ENCODE results near the gene GALNT8.

GALNT8 gene

DNA sequence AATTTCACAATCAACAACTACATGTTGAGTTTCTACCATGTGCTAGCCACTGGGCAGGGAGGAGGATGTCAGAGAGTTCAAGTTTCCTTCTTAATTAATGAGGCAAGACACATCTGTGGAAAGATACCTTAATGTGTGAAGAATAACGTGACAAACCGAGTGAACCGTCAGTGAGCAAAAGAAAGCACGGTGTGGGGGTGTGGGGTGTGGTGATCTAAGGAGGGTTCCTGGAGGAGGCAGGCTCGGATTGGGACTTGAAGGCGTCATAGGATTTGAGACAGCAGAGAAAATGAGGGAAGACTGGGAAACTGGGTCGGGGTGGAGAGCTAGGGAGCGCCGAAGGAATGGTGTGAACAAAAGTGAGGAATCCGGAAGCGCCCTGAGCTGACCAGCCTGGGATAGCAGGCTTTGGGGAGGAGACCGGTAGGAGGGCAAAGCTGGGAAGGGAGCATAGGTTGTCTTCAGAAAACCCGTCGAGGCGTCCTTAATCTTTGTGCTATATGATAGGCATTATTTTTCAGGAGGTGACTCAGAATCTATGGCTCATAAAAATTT lies 22.3 kb downstream of the GALNT8 start:
- TF ChIP-seq, protein P1, sequence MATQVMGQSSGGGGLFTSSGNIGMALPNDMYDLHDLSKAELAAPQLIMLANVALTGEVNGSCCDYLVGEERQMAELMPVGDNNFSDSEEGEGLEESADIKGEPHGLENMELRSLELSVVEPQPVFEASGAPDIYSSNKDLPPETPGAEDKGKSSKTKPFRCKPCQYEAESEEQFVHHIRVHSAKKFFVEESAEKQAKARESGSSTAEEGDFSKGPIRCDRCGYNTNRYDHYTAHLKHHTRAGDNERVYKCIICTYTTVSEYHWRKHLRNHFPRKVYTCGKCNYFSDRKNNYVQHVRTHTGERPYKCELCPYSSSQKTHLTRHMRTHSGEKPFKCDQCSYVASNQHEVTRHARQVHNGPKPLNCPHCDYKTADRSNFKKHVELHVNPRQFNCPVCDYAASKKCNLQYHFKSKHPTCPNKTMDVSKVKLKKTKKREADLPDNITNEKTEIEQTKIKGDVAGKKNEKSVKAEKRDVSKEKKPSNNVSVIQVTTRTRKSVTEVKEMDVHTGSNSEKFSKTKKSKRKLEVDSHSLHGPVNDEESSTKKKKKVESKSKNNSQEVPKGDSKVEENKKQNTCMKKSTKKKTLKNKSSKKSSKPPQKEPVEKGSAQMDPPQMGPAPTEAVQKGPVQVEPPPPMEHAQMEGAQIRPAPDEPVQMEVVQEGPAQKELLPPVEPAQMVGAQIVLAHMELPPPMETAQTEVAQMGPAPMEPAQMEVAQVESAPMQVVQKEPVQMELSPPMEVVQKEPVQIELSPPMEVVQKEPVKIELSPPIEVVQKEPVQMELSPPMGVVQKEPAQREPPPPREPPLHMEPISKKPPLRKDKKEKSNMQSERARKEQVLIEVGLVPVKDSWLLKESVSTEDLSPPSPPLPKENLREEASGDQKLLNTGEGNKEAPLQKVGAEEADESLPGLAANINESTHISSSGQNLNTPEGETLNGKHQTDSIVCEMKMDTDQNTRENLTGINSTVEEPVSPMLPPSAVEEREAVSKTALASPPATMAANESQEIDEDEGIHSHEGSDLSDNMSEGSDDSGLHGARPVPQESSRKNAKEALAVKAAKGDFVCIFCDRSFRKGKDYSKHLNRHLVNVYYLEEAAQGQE (IDR thresholded peaks at IDR 0.05; ENCODE audit: insufficient read depth in 1 of 2, low read depth in 2 of 2, low read length in 2 of 2) = no peak
- TF ChIP-seq SIN3A (IDR thresholded peaks at IDR 0.05; ENCODE audit: borderline replicate concordance, insufficient read depth, low read length) (no peak), TAF1 (IDR thresholded peaks at IDR 0.05; ENCODE audit: borderline replicate concordance, insufficient read depth, low read length) (no peak), POLR2AphosphoS5 (IDR thresholded peaks at IDR 0.05; ENCODE audit: low read depth, low read length) (no peak), FOXP2 (optimal IDR thresholded peaks at IDR 0.05; ENCODE audit: borderline replicate concordance, extremely low read depth, extremely low read length, insufficient read depth) (no peak)

DNA sequence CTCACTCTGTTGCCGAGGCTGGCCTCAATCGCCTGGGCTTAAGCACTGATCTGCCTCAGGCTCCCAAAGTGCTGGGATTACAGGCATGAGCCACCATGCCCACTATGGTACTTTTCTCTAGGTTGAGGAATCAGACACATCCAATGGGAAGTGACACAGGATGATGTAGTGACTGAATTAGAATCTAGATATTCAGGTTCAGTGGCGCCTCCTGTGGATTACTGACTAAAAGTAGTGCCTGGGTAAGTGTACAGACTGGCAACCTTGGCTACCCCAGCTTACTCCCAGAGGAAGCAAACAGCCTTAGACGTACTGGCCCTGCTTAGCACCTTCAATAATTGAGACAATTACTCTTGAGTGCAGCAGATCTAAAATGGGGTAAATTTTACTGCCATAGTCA lies 22.8 kb downstream of the GALNT8 start:
- no peak for TF ChIP-seq POLR2AphosphoS5 (IDR thresholded peaks at IDR 0.05; ENCODE audit: low read depth, low read length)
- no peak for TF ChIP-seq TAF1 (IDR thresholded peaks at IDR 0.05; ENCODE audit: borderline replicate concordance, insufficient read depth, low read length)
- TF ChIP-seq, protein P1 (IDR thresholded peaks at IDR 0.05; ENCODE audit: insufficient read depth in 1 of 2, low read depth in 2 of 2, low read length in 2 of 2) = no peak
- no peak for TF ChIP-seq SIN3A (IDR thresholded peaks at IDR 0.05; ENCODE audit: borderline replicate concordance, insufficient read depth, low read length)
- no peak for TF ChIP-seq FOXP2 (optimal IDR thresholded peaks at IDR 0.05; ENCODE audit: borderline replicate concordance, extremely low read depth, extremely low read length, insufficient read depth)

DNA sequence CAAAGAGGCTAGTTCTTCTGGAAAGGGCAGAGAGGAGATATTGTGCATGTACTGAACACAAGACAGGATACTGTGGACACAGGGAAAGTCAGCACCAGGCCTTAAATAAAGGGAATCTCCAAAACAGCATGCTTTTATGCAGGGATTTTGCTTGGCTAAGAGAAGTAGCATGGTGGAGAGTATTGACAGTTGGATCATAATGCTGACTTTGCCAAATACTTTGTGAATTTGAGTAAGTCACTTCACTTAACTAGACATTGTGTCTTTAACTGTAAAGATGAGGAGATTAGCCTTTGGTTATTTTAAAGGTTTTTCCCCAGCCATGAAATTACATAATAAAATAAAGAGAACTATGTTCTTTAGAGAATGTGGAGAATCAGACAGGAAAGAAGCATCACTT lies 24.5 kb downstream of the GALNT8 start:
- TF ChIP-seq FOXP2 (optimal IDR thresholded peaks at IDR 0.05; ENCODE audit: borderline replicate concordance, extremely low read depth, extremely low read length, insufficient read depth) (no peak), POLR2AphosphoS5 (IDR thresholded peaks at IDR 0.05; ENCODE audit: low read depth, low read length) (no peak), SIN3A (IDR thresholded peaks at IDR 0.05; ENCODE audit: borderline replicate concordance, insufficient read depth, low read length) (no peak)

GRCh38 chr12:4745249-4745648 lies 25.0 kb downstream of the GALNT8 start:
- TF ChIP-seq POLR2AphosphoS5 (IDR thresholded peaks at IDR 0.05; ENCODE audit: low read depth, low read length) (no peak), FOXP2 (optimal IDR thresholded peaks at IDR 0.05; ENCODE audit: borderline replicate concordance, extremely low read depth, extremely low read length, insufficient read depth) (no peak), TAF1 (IDR thresholded peaks at IDR 0.05; ENCODE audit: borderline replicate concordance, insufficient read depth, low read length) (no peak), SIN3A (IDR thresholded peaks at IDR 0.05; ENCODE audit: borderline replicate concordance, insufficient read depth, low read length) (no peak)
- TF ChIP-seq, protein P1 (IDR thresholded peaks at IDR 0.05; ENCODE audit: insufficient read depth in 1 of 2, low read depth in 2 of 2, low read length in 2 of 2) = no peak

GRCh38 chr12:4751654-4752053 lies 31.5 kb downstream of the GALNT8 start:
- TF ChIP-seq, protein P1 (IDR thresholded peaks at IDR 0.05; ENCODE audit: insufficient read depth in 1 of 2, low read depth in 2 of 2, low read length in 2 of 2) = 0 out of 4 replicates have a peak, but pooled peaks of 1 of the 2 experiments have one; percentile 32

Measured in PFSK-1 (cell line).